K562 treated with DMSO at 1 percent for 24 hours (cell line): ENCODE data around the gene TRMU. TPM values are rescaled to one million over a fixed set of nuclear protein-coding genes. Genes with fewer than 3 reads are reported as not detected.

ENCODE experiments used
- total RNA-seq: library from RNA; unstranded; fragments of 300-600 nt; gene quantifications from 2 replicates; pipeline ENCODE4 v1.2.3, GENCODE V29; 2022; ENCODE audit warnings: low read depth; ENCODE audit not compliant: insufficient read depth

TRMU gene, protein sequence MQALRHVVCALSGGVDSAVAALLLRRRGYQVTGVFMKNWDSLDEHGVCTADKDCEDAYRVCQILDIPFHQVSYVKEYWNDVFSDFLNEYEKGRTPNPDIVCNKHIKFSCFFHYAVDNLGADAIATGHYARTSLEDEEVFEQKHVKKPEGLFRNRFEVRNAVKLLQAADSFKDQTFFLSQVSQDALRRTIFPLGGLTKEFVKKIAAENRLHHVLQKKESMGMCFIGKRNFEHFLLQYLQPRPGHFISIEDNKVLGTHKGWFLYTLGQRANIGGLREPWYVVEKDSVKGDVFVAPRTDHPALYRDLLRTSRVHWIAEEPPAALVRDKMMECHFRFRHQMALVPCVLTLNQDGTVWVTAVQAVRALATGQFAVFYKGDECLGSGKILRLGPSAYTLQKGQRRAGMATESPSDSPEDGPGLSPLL
- 27.8 and 35.0 TPM in 2 replicates for total RNA-seq

DNA sequence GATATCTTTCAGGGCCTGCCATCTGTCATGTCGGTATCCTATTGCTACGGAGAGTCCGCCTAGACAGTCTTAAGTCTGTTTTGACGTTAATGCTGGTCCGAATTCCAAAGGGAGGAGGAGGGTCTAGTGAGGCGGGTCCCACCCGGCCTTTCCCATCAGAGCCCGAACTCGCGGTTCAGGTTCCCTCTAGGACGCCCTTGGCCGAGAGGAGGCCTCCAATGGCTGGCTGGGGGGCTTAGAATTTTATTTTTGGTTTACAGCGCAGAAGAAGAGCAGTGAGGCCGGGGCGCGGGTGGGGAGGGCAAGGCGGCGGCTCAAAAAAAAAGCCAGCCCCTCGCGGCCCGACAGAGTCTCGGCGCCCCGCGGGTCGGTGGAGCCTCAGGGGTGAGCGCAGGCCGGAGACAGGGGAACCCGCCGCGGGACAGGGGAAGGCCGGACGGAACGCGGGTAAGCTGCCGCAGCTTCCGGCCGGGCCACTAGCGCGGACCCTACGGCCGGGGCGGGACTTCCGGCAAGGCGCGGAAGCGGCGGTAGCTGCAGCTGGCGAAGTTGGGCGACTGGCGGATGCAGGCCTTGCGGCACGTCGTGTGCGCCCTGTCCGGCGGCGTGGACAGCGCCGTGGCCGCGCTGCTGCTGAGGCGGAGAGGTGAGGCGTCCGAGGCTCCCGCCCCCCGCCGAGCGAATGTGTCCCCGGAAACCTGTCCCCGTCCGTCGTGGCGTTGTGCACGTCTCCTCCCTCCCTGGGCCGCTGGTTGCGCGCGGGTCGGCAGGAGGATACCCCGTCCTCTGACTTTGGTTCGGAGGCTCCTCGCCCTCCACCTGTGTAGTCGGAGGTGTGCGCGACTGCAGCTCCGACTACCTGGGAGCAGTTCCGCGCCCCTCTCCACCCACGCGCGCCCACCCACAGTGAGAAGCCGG lies at the start of gene TRMU:
Gene TRMU, plus strand, starts transcription at position 514 of the 918 bp plus-strand sequence. Its CDS starts 51 bp downstream, at position 565.

DNA sequence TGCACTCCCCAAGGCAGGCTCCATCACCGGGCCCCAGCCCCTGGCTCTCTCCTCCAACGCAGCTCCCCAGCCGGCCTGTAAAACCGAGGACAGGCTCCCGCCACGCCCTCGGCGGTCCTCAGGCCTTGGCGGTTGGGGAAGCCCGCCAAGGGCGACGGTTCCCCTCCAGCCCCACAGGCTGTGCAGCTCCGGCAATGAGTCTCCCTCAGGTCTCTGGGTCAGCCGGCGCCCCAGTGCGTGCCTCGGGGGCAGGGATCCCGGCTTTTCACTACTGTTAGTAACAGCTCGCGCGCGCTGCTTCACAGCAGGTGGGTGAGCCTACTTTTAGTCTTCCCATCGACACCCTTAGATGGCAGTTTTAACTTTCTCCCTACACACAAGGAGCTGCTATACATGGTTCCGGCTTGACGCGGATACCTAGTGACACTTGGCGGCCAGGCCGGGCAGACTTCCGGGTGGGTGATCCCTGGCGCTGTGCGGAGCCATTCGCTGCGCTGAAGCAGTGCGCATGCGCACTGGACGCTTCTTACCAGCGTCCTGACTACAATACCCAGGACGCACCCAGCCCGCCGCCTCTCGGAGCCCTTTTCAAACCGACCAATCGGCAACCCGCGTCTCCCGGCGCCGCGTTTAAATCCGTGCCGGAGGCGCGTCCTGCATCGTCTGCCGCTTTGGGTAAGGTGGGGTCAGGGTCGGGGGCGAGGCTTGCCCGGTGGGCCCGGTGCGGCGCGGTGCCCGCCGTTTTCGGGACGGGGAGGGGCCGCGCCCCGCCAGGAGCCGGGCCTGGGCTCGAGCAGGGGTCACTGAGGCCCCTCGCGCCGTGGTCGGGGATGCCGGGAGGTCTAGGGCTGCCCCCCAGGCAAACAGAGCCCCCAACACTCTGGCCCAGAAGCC lies 39.0 kb upstream of the TRMU start, which contains the start of gene GTSE1:
Gene GTSE1, plus strand, starts transcription at position 614 of the 894 bp plus-strand sequence. CDS start 531 bp downstream, outside the sequence.

Other genes with a start within 250 kb of the TRMU start
- 2.2 and 5.2 TPM in 2 replicates for gene PPARA, start 185.2 kb upstream of the TRMU start, total RNA-seq
- 8.3 and 11.0 TPM in 2 replicates for gene CDPF1, start 85.4 kb upstream of the TRMU start, total RNA-seq
- 0.88 and 0.89 TPM in 2 replicates for gene PKDREJ, start 72.4 kb upstream of the TRMU start, total RNA-seq
- gene TTC38, start 67.7 kb upstream of the TRMU start, total RNA-seq: 18.9 and 25.6 TPM in 2 replicates
- 37.0 and 39.2 TPM in 2 replicates for gene GTSE1, start 38.8 kb upstream of the TRMU start, total RNA-seq
- gene CELSR1, start 201.9 kb downstream of the TRMU start, total RNA-seq: 0.02 and 0.05 TPM in 2 replicates